Measurements from ENCODE around the gene POFUT2. TPM values are rescaled to one million over a fixed set of nuclear protein-coding genes. Genes with fewer than 3 reads are reported as not detected.

POFUT2 gene
- total RNA-seq, 2 experiments from 2014 or later, result 14.4 to 15.9 TPM

DNA sequence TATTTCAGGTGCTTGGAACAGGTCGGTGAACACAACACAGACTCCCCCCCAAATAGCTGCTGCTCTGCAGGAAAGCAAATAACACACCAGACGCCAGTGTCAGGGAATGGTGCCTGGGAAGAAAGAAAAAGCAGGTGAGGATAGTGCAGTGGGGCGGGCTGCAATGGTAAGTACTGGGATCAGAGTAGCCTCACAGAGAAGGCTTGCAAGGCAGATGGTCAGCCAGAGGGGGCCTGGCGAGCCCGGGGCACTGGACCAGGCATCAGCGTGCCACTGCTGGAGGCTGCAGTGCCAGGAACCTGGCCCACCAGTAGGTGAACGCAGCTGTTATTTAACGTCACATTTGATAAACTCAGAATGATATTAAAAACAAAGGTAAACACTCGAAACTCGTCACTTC is 60.0 kb downstream of the POFUT2 start:
- no peaks in the 10 kb centered on the region for H3K36me3 Mint-ChIP-seq (ENCODE audit: low read depth)
- H3K27ac Mint-ChIP-seq, result no peak overlapping the region
- CTCF ChIA-PET, result interaction anchor here (1.0 kb wide), 1 partner anchor 75 kb away, joined by 4 read pairs; no protein-coding TSS in a partner anchor
- no peaks in the 10 kb centered on the region for H3K9me3 Mint-ChIP-seq
- H3K4me1 Mint-ChIP-seq (ENCODE audit: low read depth), result peaks cover 32% of the 10 kb centered on the region
- H3K27me3 Mint-ChIP-seq (ENCODE audit: low read depth), result no peaks in the 10 kb centered on the region
- H3K4me3 Mint-ChIP-seq, result no peak overlapping the region
- no peak for DNase-seq
- intact Hi-C loops (cut with micrococcal nuclease), result no loop called here

- no peak overlapping the region for H3K4me3 Mint-ChIP-seq
- intact Hi-C loops (cut with micrococcal nuclease), result no loop called here
- DNase-seq, result peak; percentile 38
- peaks cover 32% of the 10 kb centered on the region for H3K4me1 Mint-ChIP-seq (ENCODE audit: low read depth)
- CTCF ChIA-PET, result no interaction called here
- H3K36me3 Mint-ChIP-seq (ENCODE audit: low read depth), result no peaks in the 10 kb centered on the region
- no peak overlapping the region for H3K27ac Mint-ChIP-seq
- H3K27me3 Mint-ChIP-seq (ENCODE audit: low read depth), result no peaks in the 10 kb centered on the region
- no peaks in the 10 kb centered on the region for H3K9me3 Mint-ChIP-seq
Measured at GRCh38 chr21:45226540-45227326, 61.0 kb downstream of the POFUT2 start.

DNA sequence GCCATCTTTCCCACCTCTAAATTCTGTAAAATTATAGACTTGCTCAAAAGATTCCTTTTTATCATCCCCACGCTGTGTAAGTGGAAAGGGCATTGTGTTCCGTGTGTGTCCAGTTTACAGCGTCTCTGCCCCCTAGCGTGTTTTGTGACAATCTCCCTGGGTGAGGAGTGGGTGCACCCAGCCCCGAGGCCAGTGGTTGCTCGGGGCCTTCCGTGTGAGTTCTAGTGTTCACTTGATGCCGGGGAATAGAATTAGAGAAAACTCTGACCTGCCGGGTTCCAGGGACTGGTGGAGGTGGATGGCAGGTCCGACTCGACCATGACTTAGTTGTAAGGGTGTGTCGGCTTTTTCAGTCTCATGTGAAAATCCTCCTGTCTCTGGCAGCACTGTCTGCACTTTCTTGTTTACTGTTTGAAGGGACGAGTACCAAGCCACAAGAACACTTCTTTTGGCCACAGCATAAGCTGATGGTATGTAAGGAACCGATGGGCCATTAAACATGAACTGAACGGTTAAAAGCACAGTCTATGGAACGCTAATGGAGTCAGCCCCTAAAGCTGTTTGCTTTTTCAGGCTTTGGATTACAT is 61.9 kb downstream of the POFUT2 start:
- H3K36me3 Mint-ChIP-seq (ENCODE audit: low read depth), result peaks cover 3% of the 10 kb centered on the region
- CTCF ChIA-PET, result no interaction called here
- H3K4me3 Mint-ChIP-seq, result no peak overlapping the region
- no peak for DNase-seq
- peaks cover 32% of the 10 kb centered on the region for H3K4me1 Mint-ChIP-seq (ENCODE audit: low read depth)
- H3K27me3 Mint-ChIP-seq (ENCODE audit: low read depth), result no peaks in the 10 kb centered on the region
- intact Hi-C loops (cut with micrococcal nuclease), result no loop called here
- no peak overlapping the region for H3K27ac Mint-ChIP-seq
- no peaks in the 10 kb centered on the region for H3K9me3 Mint-ChIP-seq

DNA sequence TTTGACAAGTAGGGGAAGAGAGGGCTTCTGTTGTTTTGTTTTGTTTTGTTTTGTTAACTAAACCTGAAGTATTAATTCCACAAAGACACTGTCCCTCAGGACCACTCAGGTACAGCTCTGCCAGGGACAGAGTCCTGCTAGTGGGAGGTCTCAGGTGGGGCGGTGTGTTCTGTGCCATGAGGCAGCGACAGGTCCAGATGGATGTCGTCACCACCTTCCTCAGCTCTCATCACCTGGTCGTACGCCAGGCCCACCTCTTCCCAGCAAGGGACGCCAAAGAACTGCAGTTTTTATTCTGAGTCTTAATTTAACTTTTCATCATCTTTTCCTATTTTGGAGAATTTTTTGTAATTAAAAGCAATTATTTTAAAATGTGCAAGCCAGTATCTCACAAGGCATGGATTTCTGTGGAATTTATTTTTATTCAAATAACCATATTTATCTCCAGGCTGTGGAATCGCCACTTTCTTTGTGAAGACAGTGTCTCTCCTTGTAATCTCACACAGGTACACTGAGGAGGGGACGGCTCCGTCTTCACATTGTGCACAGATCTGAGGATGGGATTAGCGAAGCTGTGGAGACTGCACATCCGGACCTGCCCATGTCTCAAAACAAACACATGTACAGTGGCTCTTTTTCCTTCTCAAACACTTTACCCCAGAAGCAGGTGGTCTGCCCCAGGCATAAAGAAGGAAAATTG is 62.5 kb downstream of the POFUT2 start:
- no peak overlapping the region for H3K4me3 Mint-ChIP-seq

GRCh38 chr21:45224189-45224938 is 63.3 kb downstream of the POFUT2 start:
- peak; percentile 18 for DNase-seq
- peaks cover 32% of the 10 kb centered on the region for H3K4me1 Mint-ChIP-seq (ENCODE audit: low read depth)
- CTCF ChIA-PET, result no interaction called here
- peaks cover 3% of the 10 kb centered on the region for H3K36me3 Mint-ChIP-seq (ENCODE audit: low read depth)
- H3K4me3 Mint-ChIP-seq, result no peak overlapping the region
- no peaks in the 10 kb centered on the region for H3K27me3 Mint-ChIP-seq (ENCODE audit: low read depth)
- H3K9me3 Mint-ChIP-seq, result no peaks in the 10 kb centered on the region
- no peak overlapping the region for H3K27ac Mint-ChIP-seq
- intact Hi-C loops (cut with micrococcal nuclease), result no loop called here

More for the DNA sequence above, 62.5 kb downstream of the POFUT2 start:
- CTCF ChIA-PET, result no interaction called here
- H3K27ac Mint-ChIP-seq, result no peak overlapping the region
- H3K4me1 Mint-ChIP-seq (ENCODE audit: low read depth), result peaks cover 32% of the 10 kb centered on the region
- intact Hi-C loops (cut with micrococcal nuclease), result no loop called here
- H3K27me3 Mint-ChIP-seq (ENCODE audit: low read depth), result no peaks in the 10 kb centered on the region
- H3K36me3 Mint-ChIP-seq (ENCODE audit: low read depth), result peaks cover 3% of the 10 kb centered on the region
- DNase-seq, result no peak
- H3K9me3 Mint-ChIP-seq, result no peaks in the 10 kb centered on the region

GRCh38 chr21:45223236-45224185 is 64.2 kb downstream of the POFUT2 start:
- Mint-ChIP-seq H3K9me3 (no peaks in the 10 kb centered on the region), H3K27me3 (ENCODE audit: low read depth) (no peaks in the 10 kb centered on the region), H3K27ac (no peak overlapping the region), H3K4me1 (ENCODE audit: low read depth) (peaks cover 27% of the 10 kb centered on the region), H3K36me3 (ENCODE audit: low read depth) (peaks cover 3% of the 10 kb centered on the region), H3K4me3 (no peak overlapping the region)
- CTCF ChIA-PET, result no interaction called here
- intact Hi-C loops (cut with micrococcal nuclease), result no loop called here
- DNase-seq, result no peak

DNA sequence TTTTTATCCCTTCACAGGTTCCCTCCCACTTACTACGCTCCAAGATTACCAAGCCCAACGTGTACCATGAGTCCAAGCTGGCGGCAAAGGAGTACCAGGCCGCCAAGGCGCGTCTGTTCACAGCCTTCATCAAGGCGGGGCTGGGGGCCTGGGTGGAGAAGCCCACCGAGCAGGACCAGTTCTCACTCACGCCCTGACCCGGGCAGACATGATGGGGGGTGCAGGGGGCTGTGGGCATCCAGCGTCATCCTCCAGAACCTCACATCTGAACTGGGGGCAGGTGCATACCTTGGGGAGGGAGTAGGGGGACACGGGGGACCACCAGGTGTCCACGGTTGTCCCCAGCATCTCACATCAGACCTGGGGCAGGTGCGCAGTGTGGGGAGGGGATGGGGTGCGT is 65.7 kb downstream of the POFUT2 start:
- DNase-seq, result no peak
- peaks cover 5% of the 10 kb centered on the region for H3K9me3 Mint-ChIP-seq
- H3K36me3 Mint-ChIP-seq (ENCODE audit: low read depth), result peaks cover 15% of the 10 kb centered on the region
- intact Hi-C loops (cut with micrococcal nuclease), result no loop called here
- no peak overlapping the region for H3K27ac Mint-ChIP-seq
- peaks cover 16% of the 10 kb centered on the region for H3K4me1 Mint-ChIP-seq (ENCODE audit: low read depth)
- CTCF ChIA-PET, result no interaction called here
- no peaks in the 10 kb centered on the region for H3K27me3 Mint-ChIP-seq (ENCODE audit: low read depth)
- H3K4me3 Mint-ChIP-seq, result no peak overlapping the region

DNA sequence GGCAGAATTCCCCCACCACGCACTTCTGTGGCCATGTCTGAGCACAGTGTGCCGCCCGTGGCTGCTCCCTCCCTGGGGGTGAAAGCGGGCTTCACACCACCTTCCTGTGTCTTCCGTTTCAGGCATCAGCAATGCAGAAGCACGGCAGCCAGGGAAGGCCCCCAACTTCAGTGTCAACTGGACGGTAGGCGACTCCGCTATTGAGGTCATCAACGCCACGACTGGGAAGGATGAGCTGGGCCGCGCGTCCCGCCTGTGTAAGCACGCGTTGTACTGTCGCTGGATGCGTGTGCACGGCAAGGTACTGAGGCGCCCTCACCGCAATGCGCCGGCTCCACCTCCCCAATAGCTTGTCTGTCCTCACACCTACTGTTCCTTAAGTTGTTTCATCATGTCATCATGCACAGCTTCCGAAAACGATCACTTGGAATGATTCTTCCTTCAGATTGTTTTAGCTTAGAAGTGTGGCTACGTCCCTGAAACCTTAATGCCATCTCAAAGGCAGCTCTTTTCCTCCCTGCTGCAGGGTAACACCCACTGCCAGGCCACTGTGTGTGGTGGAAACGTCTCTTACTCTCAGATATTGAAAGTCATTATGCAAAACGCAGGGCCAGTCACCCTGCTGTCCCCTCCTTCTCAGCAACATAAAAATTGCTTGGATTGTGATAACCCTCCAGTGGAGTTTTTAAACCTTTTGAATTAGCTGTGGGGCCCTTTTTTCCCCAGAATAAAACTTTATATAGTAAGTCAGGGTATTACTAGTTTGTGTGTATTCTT is 66.8 kb downstream of the POFUT2 start:
- H3K36me3 Mint-ChIP-seq (ENCODE audit: low read depth), result peaks cover 22% of the 10 kb centered on the region
- no peaks in the 10 kb centered on the region for H3K27me3 Mint-ChIP-seq (ENCODE audit: low read depth)
- intact Hi-C loops (cut with micrococcal nuclease), result no loop called here
- CTCF ChIA-PET, result interaction anchor here (1.0 kb wide), 1 partner anchor 82 kb away, joined by 3 read pairs; no protein-coding TSS in a partner anchor
- no peak for DNase-seq
- no peak overlapping the region for H3K27ac Mint-ChIP-seq
- H3K4me1 Mint-ChIP-seq (ENCODE audit: low read depth), result peaks cover 7% of the 10 kb centered on the region
- peaks cover 8% of the 10 kb centered on the region for H3K9me3 Mint-ChIP-seq
- H3K4me3 Mint-ChIP-seq, result no peak overlapping the region

- DNase-seq, result no peak
- no peaks in the 10 kb centered on the region for H3K27me3 Mint-ChIP-seq (ENCODE audit: low read depth)
- intact Hi-C loops (cut with micrococcal nuclease), result no loop called here
- no peak overlapping the region for H3K4me3 Mint-ChIP-seq
- CTCF ChIA-PET, result interaction anchor here (0.8 kb wide), 1 partner anchor 12 kb away, joined by 3 read pairs; no protein-coding TSS in a partner anchor
- H3K36me3 Mint-ChIP-seq (ENCODE audit: low read depth), result peaks cover 27% of the 10 kb centered on the region
- H3K27ac Mint-ChIP-seq, result no peak overlapping the region
- peaks cover 8% of the 10 kb centered on the region for H3K9me3 Mint-ChIP-seq
- peaks cover 4% of the 10 kb centered on the region for H3K4me1 Mint-ChIP-seq (ENCODE audit: low read depth)
Measured at GRCh38 chr21:45220071-45220481, 67.6 kb downstream of the POFUT2 start.

GRCh38 chr21:45219517-45219916 is 68.2 kb downstream of the POFUT2 start:
- CTCF ChIA-PET, result interaction anchor here (0.8 kb wide), 1 partner anchor 11 kb away, joined by 3 read pairs; no protein-coding TSS in a partner anchor

DNA sequence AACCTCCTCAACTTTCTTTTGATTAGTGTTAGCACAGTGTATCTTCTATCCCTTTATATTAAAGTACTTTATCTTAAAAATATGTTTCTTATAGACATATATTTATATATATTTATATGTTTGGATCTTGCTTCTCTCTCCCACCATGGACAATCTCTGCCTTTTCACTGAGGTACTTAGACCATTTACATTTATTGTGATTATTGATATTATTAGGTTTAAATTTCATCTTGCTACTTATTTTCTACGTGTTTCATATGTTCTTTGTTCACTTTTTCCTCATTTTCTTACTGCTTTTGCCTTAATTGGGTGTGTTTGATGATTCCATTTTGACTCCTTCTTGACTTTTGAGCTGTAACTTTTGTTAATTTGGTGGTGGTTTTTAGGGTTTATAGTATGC is 70.7 kb downstream of the POFUT2 start:
- Mint-ChIP-seq H3K27ac (no peak overlapping the region), H3K36me3 (ENCODE audit: low read depth) (peaks cover 37% of the 10 kb centered on the region), H3K4me3 (no peak overlapping the region), H3K4me1 (ENCODE audit: low read depth) (peaks cover 2% of the 10 kb centered on the region), H3K9me3 (peaks cover 8% of the 10 kb centered on the region), H3K27me3 (ENCODE audit: low read depth) (no peaks in the 10 kb centered on the region)
- intact Hi-C loops (cut with micrococcal nuclease), result no loop called here
- CTCF ChIA-PET, result no interaction called here
- DNase-seq, result no peak

More at GRCh38 chr21:45219517-45219916, 68.2 kb downstream of the POFUT2 start:
- no peaks in the 10 kb centered on the region for H3K27me3 Mint-ChIP-seq (ENCODE audit: low read depth)
- H3K36me3 Mint-ChIP-seq (ENCODE audit: low read depth), result peaks cover 31% of the 10 kb centered on the region
- DNase-seq, result no peak
- H3K27ac Mint-ChIP-seq, result no peak overlapping the region
- H3K9me3 Mint-ChIP-seq, result peaks cover 8% of the 10 kb centered on the region
- H3K4me1 Mint-ChIP-seq (ENCODE audit: low read depth), result peaks cover 4% of the 10 kb centered on the region
- H3K4me3 Mint-ChIP-seq, result no peak overlapping the region
- intact Hi-C loops (cut with micrococcal nuclease), result no loop called here
